ENCODE data around the gene ANK2. TPM values are rescaled to one million over a fixed set of nuclear protein-coding genes. Genes with fewer than 3 reads are reported as not detected.

ANK2 gene
- total and polyA plus RNA-seq, 5 donors from 2014 or later, result not detected

DNA sequence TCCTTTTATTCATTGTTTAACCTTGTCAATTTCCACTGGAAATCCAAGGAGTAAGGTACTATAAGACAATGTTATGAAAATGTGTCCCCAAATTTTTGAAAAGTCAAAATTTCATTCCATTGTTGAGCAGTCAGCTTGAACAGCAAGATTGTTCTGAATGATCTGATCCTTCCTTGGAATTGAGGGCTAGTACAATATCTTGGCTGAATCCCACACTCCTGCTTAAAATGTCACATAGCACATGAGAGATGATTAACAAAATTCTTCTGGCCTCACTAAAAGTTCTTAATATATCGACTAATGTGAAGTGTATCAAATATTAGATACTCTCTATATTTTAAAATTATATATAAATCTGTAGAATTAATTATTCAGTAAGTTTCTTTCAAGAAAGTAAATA, 104.8 kb downstream of the ANK2 start:
- DNase-seq, result no peak
- no peak overlapping the region for H3K4me3 Mint-ChIP-seq

GRCh38 chr4:113157086-113157857, 107.8 kb downstream of the ANK2 start:
- DNase-seq (no peak), ATAC-seq (ENCODE audit: low read depth in 2 of 2) (no peak)
- H3K4me3 Mint-ChIP-seq, result no peak overlapping the region
- H3K36me3 Mint-ChIP-seq, result no peaks in the 10 kb centered on the region
- H3K4me1 Mint-ChIP-seq, result no peaks in the 10 kb centered on the region
- H3K27me3 Mint-ChIP-seq, result no peaks in the 10 kb centered on the region
- no peaks in the 10 kb centered on the region for H3K9me3 ChIP-seq (ENCODE audit: control insufficient read depth in 2 of 2, low read length in 2 of 2)
- peaks cover 0 to 3% (median 0%) of the 10 kb centered on the region in 7 donors for H3K9me3 Mint-ChIP-seq
- H3K36me3 ChIP-seq (ENCODE audit: control insufficient read depth, insufficient read depth, low read length), result no peaks in the 10 kb centered on the region
- no peaks in the 10 kb centered on the region for H3K4me1 ChIP-seq (ENCODE audit: control insufficient read depth, insufficient read depth, low read length, poor library complexity, severe bottlenecking)
- no peaks in the 10 kb centered on the region for H3K27me3 ChIP-seq (ENCODE audit: control insufficient read depth, insufficient read depth, low read length)
- H3K27ac ChIP-seq (ENCODE audit: insufficient read depth, low read length, poor library complexity, severe bottlenecking), result no peak overlapping the region
- no peak overlapping the region for H3K4me3 ChIP-seq (ENCODE audit: low read depth, low read length)
- H3K27ac Mint-ChIP-seq, result no peak overlapping the region

More for the DNA sequence above, 104.8 kb downstream of the ANK2 start:
- Histone ChIP-seq H3K4me1 (ENCODE audit: control insufficient read depth, insufficient read depth, low read length, poor library complexity, severe bottlenecking) (no peaks in the 10 kb centered on the region), H3K9me3 (ENCODE audit: control insufficient read depth in 2 of 2, low read length in 2 of 2) (no peaks in the 10 kb centered on the region), H3K27me3 (ENCODE audit: control insufficient read depth, insufficient read depth, low read length) (no peaks in the 10 kb centered on the region), H3K27ac (ENCODE audit: insufficient read depth, low read length, poor library complexity, severe bottlenecking) (no peak overlapping the region), H3K36me3 (ENCODE audit: control insufficient read depth, insufficient read depth, low read length) (no peaks in the 10 kb centered on the region), H3K4me3 (ENCODE audit: low read depth, low read length) (no peak overlapping the region)
- no peaks in the 10 kb centered on the region for H3K27me3 Mint-ChIP-seq
- no peaks in the 10 kb centered on the region for H3K36me3 Mint-ChIP-seq
- H3K4me1 Mint-ChIP-seq, result no peaks in the 10 kb centered on the region
- H3K9me3 Mint-ChIP-seq, result peaks cover 0 to 3% (median 0%) of the 10 kb centered on the region in 7 donors
- ATAC-seq (ENCODE audit: low read depth in 2 of 2), result no peak
- H3K27ac Mint-ChIP-seq, result no peak overlapping the region

DNA sequence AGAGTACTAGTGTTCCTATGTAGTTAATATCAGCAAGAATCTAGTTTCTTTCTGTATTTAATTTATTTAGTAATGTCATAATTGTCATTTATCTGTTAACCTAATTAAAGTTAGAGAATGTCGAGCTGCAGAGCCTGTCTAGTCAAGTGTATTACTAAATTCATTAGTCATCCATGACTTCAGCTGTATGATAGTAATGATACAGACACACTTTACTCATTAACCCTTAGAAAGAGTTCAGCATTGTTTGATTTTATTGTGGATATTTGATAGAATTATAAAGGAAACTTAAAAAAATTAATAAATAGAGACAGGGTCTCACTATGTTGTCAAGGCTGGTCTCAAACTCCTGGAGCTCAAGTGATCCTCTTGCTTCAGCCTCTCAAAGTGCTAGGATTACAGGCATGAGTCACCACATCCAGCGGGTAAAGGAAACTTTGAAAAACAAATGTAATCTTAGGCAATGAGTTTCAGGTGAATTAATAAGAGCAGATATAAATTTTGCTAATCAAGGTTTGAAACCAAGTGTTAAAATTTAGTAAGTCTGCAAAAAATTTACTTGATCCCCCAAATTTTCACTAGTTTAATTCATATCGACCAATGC, 110.6 kb downstream of the ANK2 start:
- ATAC-seq (ENCODE audit: low read depth in 2 of 2), result no peak
- H3K9me3 ChIP-seq (ENCODE audit: control insufficient read depth in 2 of 2, low read length in 2 of 2), result no peaks in the 10 kb centered on the region
- H3K4me3 Mint-ChIP-seq, result no peak overlapping the region

GRCh38 chr4:113160548-113160947, 111.1 kb downstream of the ANK2 start:
- H3K9me3 ChIP-seq (ENCODE audit: control insufficient read depth in 2 of 2, low read length in 2 of 2), result no peaks in the 10 kb centered on the region
- H3K27ac Mint-ChIP-seq, result no peak overlapping the region
- no peaks in the 10 kb centered on the region for H3K36me3 Mint-ChIP-seq
- no peak overlapping the region for H3K4me3 Mint-ChIP-seq
- no peaks in the 10 kb centered on the region for H3K4me1 ChIP-seq (ENCODE audit: control insufficient read depth, insufficient read depth, low read length, poor library complexity, severe bottlenecking)
- H3K36me3 ChIP-seq (ENCODE audit: control insufficient read depth, insufficient read depth, low read length), result no peaks in the 10 kb centered on the region
- H3K9me3 Mint-ChIP-seq, result peaks cover 0 to 3% (median 0%) of the 10 kb centered on the region in 7 donors
- H3K4me1 Mint-ChIP-seq, result no peaks in the 10 kb centered on the region
- ATAC-seq (ENCODE audit: low read depth in 2 of 2) (no peak), DNase-seq (no peak)
- peaks cover 2% of the 10 kb centered on the region for H3K27me3 Mint-ChIP-seq
- no peak overlapping the region for H3K4me3 ChIP-seq (ENCODE audit: low read depth, low read length)
- no peaks in the 10 kb centered on the region for H3K27me3 ChIP-seq (ENCODE audit: control insufficient read depth, insufficient read depth, low read length)
- no peak overlapping the region for H3K27ac ChIP-seq (ENCODE audit: insufficient read depth, low read length, poor library complexity, severe bottlenecking)

More for the DNA sequence above, 110.6 kb downstream of the ANK2 start:
- no peak overlapping the region for H3K4me3 ChIP-seq (ENCODE audit: low read depth, low read length)
- H3K27ac ChIP-seq (ENCODE audit: insufficient read depth, low read length, poor library complexity, severe bottlenecking), result no peak overlapping the region
- H3K27me3 ChIP-seq (ENCODE audit: control insufficient read depth, insufficient read depth, low read length), result no peaks in the 10 kb centered on the region
- no peak for DNase-seq
- no peak overlapping the region for H3K27ac Mint-ChIP-seq
- no peaks in the 10 kb centered on the region for H3K36me3 Mint-ChIP-seq
- peaks cover 0 to 3% (median 0%) of the 10 kb centered on the region in 7 donors for H3K9me3 Mint-ChIP-seq
- no peaks in the 10 kb centered on the region for H3K4me1 Mint-ChIP-seq
- H3K36me3 ChIP-seq (ENCODE audit: control insufficient read depth, insufficient read depth, low read length), result no peaks in the 10 kb centered on the region
- H3K4me1 ChIP-seq (ENCODE audit: control insufficient read depth, insufficient read depth, low read length, poor library complexity, severe bottlenecking), result no peaks in the 10 kb centered on the region
- H3K27me3 Mint-ChIP-seq, result no peaks in the 10 kb centered on the region

DNA sequence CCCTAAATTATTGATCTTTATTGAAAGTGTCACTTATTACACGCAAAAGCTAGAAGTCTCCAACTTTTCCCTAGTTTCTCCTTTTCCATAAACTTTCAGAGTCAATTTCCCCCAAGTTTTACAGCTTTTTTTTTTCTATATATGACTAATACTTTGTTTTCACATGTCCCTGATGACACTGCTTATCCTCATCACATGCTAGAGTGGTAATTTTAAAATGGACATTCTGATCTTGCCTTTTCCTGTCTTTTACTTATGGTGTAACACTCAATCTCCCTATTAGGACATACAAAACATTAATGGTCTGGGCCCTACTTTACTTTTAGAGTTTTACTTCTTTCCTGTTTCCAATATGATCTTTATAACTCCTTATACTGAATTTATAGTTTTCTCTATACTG, 112.6 kb downstream of the ANK2 start:
- Mint-ChIP-seq H3K36me3 (no peaks in the 10 kb centered on the region), H3K27ac (no peak overlapping the region), H3K4me3 (no peak overlapping the region), H3K27me3 (peaks cover 4% of the 10 kb centered on the region), H3K9me3 (peaks cover 0 to 3% (median 0%) of the 10 kb centered on the region in 7 donors), H3K4me1 (no peaks in the 10 kb centered on the region)
- no peaks in the 10 kb centered on the region for H3K9me3 ChIP-seq (ENCODE audit: control insufficient read depth in 2 of 2, low read length in 2 of 2)
- no peaks in the 10 kb centered on the region for H3K27me3 ChIP-seq (ENCODE audit: control insufficient read depth, insufficient read depth, low read length)
- no peaks in the 10 kb centered on the region for H3K4me1 ChIP-seq (ENCODE audit: control insufficient read depth, insufficient read depth, low read length, poor library complexity, severe bottlenecking)
- H3K4me3 ChIP-seq (ENCODE audit: low read depth, low read length), result no peak overlapping the region
- H3K36me3 ChIP-seq (ENCODE audit: control insufficient read depth, insufficient read depth, low read length), result no peaks in the 10 kb centered on the region
- ATAC-seq (ENCODE audit: low read depth in 2 of 2) (no peak), DNase-seq (no peak)
- H3K27ac ChIP-seq (ENCODE audit: insufficient read depth, low read length, poor library complexity, severe bottlenecking), result no peak overlapping the region

DNA sequence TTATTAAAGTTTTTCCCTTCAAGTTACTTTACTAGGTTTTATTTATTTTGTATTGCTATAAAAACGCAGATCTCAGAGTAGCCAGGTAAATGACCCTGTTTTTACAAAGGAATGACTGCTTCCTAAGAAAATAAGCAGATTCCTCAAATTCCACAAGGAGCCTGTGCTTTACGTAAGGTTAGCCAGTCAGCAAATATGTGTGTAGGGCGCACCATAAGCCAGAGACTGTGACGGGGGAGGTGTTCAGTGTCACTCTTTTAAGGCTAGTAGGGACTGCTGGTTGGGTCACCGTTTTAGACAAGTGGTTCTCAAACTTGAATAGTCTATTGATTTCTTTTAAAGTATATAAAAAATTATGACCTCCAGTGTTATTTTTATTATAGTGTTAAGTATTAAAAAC, 119.9 kb downstream of the ANK2 start:
- H3K9me3 Mint-ChIP-seq, result no peaks in the 10 kb centered on the region
- DNase-seq (no peak), ATAC-seq (ENCODE audit: low read depth in 2 of 2) (no peak)
- no peak overlapping the region for H3K4me3 ChIP-seq (ENCODE audit: low read depth, low read length)
- no peaks in the 10 kb centered on the region for H3K4me1 ChIP-seq (ENCODE audit: control insufficient read depth, insufficient read depth, low read length, poor library complexity, severe bottlenecking)
- no peaks in the 10 kb centered on the region for H3K27me3 ChIP-seq (ENCODE audit: control insufficient read depth, insufficient read depth, low read length)
- no peak overlapping the region for H3K27ac Mint-ChIP-seq
- no peak overlapping the region for H3K27ac ChIP-seq (ENCODE audit: insufficient read depth, low read length, poor library complexity, severe bottlenecking)
- H3K4me1 Mint-ChIP-seq, result no peaks in the 10 kb centered on the region
- H3K4me3 Mint-ChIP-seq, result no peak overlapping the region
- H3K9me3 ChIP-seq (ENCODE audit: control insufficient read depth in 2 of 2, low read length in 2 of 2), result no peaks in the 10 kb centered on the region
- no peaks in the 10 kb centered on the region for H3K36me3 ChIP-seq (ENCODE audit: control insufficient read depth, insufficient read depth, low read length)
- peaks cover 4% of the 10 kb centered on the region for H3K27me3 Mint-ChIP-seq
- H3K36me3 Mint-ChIP-seq, result no peaks in the 10 kb centered on the region

DNA sequence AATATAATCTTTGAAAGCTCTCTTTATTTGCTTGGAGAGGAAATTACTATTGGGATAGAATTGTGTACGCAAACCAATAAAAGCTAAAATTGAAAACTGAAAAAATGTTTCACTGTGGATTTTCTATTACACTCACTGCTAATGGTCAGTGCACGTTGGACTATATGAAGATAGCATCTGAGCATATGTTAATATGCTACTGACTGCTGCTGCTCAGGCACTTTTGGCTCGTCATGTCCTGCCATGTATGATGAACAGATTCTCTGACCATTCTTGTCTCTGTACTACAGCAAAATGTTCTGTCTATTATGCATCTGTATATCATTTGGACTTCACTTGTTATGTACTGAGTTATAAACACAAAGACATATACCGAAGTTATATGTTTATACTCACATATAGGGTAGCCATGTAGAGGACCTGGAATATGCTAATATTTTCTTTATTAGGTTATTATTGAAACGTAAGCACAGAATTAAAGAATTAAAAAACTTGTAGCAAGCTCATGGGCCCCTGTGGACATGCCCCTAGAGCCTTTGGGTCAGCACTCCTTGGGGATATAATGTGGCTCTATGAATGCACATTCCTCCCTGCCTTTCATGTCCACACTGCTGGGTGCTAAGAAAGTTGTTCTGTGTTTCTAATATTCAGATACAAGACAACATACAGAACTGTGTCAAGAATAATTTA, 120.8 kb downstream of the ANK2 start:
- no peaks in the 10 kb centered on the region for H3K4me1 ChIP-seq (ENCODE audit: control insufficient read depth, insufficient read depth, low read length, poor library complexity, severe bottlenecking)
- H3K36me3 ChIP-seq (ENCODE audit: control insufficient read depth, insufficient read depth, low read length), result no peaks in the 10 kb centered on the region
- Mint-ChIP-seq H3K4me1 (no peaks in the 10 kb centered on the region), H3K27ac (no peak overlapping the region), H3K4me3 (no peak overlapping the region), H3K9me3 (peaks cover 0 to 1% (median 0%) of the 10 kb centered on the region in 7 donors), H3K36me3 (no peaks in the 10 kb centered on the region), H3K27me3 (peaks cover 4% of the 10 kb centered on the region)
- no peaks in the 10 kb centered on the region for H3K9me3 ChIP-seq (ENCODE audit: control insufficient read depth in 2 of 2, low read length in 2 of 2)
- H3K27me3 ChIP-seq (ENCODE audit: control insufficient read depth, insufficient read depth, low read length), result no peaks in the 10 kb centered on the region
- DNase-seq, result no peak
- no peak overlapping the region for H3K27ac ChIP-seq (ENCODE audit: insufficient read depth, low read length, poor library complexity, severe bottlenecking)
- ATAC-seq (ENCODE audit: low read depth in 2 of 2), result no peak
- no peak overlapping the region for H3K4me3 ChIP-seq (ENCODE audit: low read depth, low read length)

All from CD4-positive, CD25-positive, alpha-beta regulatory T cell (primary cell).